DLD1 (cell line): ENCODE results near the gene WDTC1.

Experiments
- in situ Hi-C: cut with HindIII; loops from 2 replicates; pipeline ENCODE4 v1.10.0; 2017; ENCODE audit warnings: low sequenced_read_pairs

The WDTC1 gene

DNA sequence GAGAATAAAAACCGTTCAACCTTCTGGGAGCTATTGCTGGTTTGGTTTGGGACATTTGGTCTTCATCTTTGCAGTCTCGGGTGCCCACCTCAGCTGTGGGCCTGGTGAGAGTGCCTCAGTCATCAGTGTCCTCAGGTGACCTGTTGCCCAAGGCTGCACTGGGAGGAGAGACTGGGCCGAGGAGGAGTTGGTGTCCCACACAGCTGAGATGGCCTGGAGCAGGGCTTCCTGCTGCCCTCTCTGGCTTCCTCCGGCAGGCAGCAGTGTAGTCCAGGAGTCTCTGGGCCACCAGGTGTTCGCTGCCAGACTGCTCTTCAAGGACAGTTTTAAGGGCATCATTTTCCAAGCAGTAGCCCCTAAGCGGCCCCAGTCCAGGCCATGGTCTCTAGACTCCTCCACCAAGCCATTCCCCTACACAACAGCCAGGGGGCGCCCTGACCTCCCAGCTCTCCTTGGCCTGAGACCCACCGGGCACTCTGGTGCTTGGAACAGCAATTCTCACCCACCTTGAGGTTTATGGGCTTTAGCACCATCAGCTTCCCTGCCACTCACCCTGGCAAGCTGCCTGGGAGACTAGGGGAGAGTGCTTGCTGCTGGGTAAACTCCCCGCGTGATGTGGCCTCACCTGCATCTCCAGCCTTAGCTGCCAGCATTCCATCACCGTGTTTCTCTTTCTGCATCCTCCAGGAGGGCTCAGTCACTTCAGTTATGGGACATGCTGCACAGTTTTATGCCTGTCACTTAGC lies 98.3 kb downstream of the WDTC1 start:
- in situ Hi-C loops: no loop called here

GRCh38 chr1:27333717-27334279 lies 99.4 kb downstream of the WDTC1 start:
- in situ Hi-C loops: no loop called here

- in situ Hi-C loops: no loop called here
Observed at GRCh38 chr1:27335506-27336422, 101.3 kb downstream of the WDTC1 start.

GRCh38 chr1:27336756-27337155 lies 102.3 kb downstream of the WDTC1 start:
- in situ Hi-C loops: no loop called here

DNA sequence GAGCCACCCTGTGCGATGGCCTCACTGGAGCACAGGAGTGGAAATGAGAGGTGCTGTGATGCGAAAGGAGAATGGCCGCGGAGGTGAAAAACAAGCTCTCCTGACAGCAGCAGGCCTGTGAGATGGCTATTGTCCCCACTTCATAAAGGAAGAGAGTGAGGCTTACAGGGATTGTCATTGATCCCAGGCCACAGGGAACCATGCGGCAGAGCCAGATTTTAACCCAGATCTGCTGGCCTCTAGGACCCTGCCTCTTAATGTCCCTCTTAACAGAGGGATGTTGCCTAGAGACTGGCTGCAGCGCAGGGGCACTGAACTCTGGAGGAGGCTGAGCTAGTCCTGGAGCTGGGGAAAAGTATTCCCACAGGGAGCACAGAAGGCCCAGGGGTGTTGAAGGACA lies 104.3 kb downstream of the WDTC1 start:
- in situ Hi-C loops: no loop called here

DNA sequence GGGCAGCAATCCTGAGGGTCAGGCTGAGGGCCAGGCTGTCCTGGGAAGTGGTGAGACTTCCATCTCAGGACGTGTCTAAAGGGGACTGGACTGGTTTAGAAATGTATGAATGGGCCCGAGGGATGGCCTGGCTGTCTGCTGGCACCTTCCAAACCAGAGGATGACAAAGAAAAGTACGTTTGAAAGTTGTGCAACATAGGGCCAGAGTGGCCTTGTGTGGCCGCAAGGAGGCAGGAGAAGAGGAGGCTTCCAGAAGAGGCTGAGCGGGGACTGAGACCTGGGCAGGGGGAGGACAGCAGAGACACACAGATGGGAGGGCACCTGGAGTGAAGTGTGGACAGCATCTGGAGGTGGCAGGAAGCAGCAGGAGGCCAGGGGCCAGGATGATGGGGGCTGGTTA lies 104.8 kb downstream of the WDTC1 start:
- in situ Hi-C loops: no loop called here

- in situ Hi-C loops: no loop called here
Observed at GRCh38 chr1:27341525-27342252, 107.3 kb downstream of the WDTC1 start, which contains the start of gene SYTL1. TSS of gene SYTL1 (plus strand) at chr1:27342022. CDS start at chr1:27345335, 3,313 bp downstream.

DNA sequence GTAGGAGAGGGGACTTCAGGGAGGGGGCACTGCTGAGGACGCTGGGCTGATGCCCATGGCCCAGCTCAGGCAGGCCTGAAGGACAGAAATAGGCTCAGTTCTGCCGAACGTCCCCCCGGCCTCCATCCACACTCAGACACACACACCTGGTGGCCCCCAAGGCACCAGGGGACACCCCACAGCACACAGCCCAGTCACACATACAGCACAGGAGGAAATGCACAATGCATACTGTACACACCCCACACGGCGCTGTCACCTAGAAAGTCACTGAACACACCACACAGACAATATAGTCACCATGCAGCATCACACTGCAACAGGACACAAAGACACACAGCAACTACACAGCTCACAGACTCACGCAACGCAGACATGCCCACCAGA lies 108.0 kb downstream of the WDTC1 start:
- in situ Hi-C loops: no loop called here

GRCh38 chr1:27342778-27343638 lies 108.6 kb downstream of the WDTC1 start:
- in situ Hi-C loops: no loop called here

DNA sequence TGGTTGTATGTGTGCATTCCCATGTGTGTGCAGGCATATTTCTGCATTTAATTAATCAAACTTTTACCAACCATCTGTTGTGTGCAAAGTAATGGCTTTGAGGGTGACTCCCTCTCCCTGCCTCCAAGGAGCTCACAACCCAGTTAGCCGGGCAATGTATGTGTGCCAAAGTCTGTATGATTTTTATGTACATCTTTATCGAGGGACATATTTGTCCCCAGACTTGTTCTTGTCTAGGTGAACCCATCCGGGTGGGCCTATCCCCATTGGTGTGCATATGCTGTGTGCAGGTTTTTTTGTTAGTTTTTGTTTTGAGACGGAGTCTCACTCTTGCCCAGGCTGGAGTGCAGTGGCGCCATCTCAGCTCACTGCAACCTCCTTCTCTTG lies 109.2 kb downstream of the WDTC1 start:
- in situ Hi-C loops: no loop called here

DNA sequence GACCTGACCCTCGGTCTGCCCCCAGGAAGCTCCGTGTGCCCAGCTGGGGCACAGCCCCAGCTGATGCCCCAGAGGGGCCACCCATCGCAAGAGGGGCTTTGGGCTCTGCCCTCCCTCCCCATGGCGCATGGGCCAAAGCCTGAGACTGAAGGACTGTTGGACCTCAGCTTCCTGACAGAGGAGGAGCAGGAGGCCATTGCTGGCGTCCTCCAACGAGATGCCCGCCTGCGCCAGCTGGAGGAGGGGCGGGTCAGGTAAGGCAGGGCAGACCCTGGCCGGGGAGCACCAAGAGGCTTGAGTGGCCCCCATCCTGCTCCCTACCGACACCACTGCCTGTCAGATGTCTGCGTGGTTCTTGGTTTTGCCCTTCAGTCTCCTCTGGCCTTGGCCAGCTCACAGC lies 110.8 kb downstream of the WDTC1 start:
- in situ Hi-C loops: no loop called here

DNA sequence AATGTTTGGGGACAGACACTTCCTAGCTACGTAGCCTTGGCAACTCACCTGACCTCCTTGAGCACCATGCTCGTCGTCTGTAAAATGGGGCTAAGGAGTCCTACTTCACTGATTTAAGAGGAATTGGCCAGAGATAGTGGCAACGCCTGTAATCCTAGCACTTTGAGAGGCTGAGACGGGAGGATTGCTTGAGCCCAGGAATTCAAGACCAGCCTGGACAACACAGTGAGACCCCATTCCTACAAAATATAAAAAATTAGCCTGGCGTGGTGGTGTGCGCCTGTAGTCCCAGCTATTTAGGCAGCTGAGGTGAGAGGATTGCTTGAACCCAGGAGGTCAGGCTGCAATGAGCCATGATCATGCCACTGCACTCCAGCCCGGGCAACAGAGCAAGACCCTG lies 111.9 kb downstream of the WDTC1 start:
- in situ Hi-C loops: no loop called here

GRCh38 chr1:27346991-27347624 lies 112.7 kb downstream of the WDTC1 start:
- in situ Hi-C loops: no loop called here

GRCh38 chr1:27348861-27349783 lies 114.7 kb downstream of the WDTC1 start:
- in situ Hi-C loops: no loop called here

- in situ Hi-C loops: no loop called here
Observed at GRCh38 chr1:27349784-27350662, 115.6 kb downstream of the WDTC1 start.

- in situ Hi-C loops: no loop called here
Observed at GRCh38 chr1:27350663-27351540, 116.5 kb downstream of the WDTC1 start.
